HG03039 (cell line): Measurements from ENCODE around the gene GOLGA8M.
"Not testable (repeated sequence)": the region's sequence is repeated elsewhere in the genome, so short reads cannot be mapped to it uniquely, and the experiment has no call there.

Experiments used
- ATAC-seq: cut with Tn5 transposase; IDR thresholded peaks from one replicate; pipeline ENCODE4 v1.9.1; 2021; ENCODE audit warnings: mild to moderate bottlenecking, moderate library complexity; ENCODE audit not compliant: unreplicated experiment

The GOLGA8M gene

GRCh38 chr15:28663717-28664116, 48.5 kb downstream of the GOLGA8M start:
- ATAC-seq: not testable (repeated sequence)

GRCh38 chr15:28660750-28661149, 51.5 kb downstream of the GOLGA8M start:
- not testable (repeated sequence) for ATAC-seq

GRCh38 chr15:28656018-28656360, 56.2 kb downstream of the GOLGA8M start:
- not testable (repeated sequence) for ATAC-seq

DNA sequence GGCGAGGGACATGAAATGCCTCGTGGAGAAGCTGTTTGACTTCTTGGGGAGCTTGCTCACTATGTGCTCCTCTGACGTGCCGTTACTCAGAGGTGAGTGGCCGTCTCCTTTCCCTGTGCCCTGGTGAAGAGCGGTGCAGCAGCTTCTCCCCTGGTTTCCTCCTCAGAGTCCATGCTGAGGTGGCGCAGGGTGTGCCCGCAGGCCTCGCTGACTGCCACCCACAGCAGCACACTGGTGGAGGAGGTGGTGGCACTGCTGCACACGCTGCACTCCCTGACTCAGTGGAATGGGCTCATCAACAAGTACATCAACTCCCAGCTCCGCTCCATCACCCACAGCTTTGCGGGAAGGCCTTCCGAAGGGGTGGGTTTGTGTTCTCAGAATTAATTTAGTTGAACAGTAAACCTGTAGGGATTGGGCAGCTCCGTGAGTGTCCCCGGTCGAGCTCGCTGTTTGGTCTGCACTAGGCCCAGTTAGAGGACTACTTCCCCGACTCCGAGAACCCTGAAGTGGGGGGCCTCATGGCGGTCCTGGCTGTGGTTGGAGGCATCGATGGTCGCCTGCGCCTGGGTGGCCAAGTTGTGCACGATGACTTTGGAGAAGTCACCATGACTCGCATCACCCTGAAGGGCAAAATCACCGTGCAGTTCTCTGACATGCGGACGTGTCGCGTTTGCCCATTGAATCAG, 56.7 kb downstream of the GOLGA8M start:
- not testable (repeated sequence) for ATAC-seq

DNA sequence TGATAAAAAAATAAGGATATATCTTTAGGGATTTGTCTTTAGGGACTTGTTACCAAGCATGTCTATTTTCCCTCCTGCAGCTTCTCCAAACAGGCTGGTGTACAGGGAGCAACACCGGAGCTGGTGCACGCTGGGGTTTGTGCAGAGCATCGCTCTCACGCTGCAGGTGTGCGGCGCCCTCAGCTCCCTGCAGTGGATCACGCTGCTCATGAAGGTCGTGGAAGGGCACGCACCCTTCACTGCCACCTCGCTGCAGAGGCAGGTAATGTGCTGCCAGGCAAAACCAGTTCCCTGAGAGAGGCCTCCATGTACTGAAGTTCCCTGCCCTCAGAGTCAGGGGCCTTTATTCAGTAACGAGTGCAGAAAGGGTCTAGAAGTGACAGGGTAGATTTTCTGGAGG, 58.0 kb downstream of the GOLGA8M start:
- ATAC-seq: not testable (repeated sequence)

DNA sequence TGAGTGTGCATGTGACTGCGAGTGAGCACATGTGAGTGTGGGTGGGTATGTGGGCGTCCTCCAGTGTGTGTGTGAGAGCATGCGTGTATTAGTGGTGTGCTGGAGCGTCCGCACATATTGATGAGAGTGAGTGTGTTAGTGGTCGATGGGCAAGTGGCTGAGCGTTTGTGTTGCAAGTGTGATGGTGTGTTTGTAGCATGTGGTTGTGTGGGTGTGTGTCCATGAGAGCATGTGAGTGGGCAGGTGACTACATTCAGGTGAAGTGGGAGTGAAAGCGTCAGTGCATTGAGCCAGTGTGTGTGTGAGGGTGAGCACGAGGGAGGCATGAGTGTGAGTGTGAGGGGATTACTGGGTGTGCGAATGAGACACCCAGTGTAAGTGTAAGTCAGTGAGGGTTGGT, 59.7 kb downstream of the GOLGA8M start:
- ATAC-seq: not testable (repeated sequence)
